HepG2 (cell line): ENCODE data around the gene SMARCA4.

Experiments
- CTCF ChIP-seq: sonication (generic); formaldehyde crosslinking; IDR thresholded peaks from 2 replicates; pipeline ENCODE4 v1.5.0; 2020; ENCODE audit warnings: mild to moderate bottlenecking, missing genetic modification reagents, moderate library complexity
- ERF ChIP-seq: IDR thresholded peaks from 2 replicates; pipeline ENCODE4 v1.6.1; 2018; ENCODE audit warnings: missing biosample characterization, missing genetic modification reagents
- EZH2 ChIP-seq: conservative IDR thresholded peaks from 2 replicates; pipeline ENCODE4 v1.6.1; 2012; ENCODE audit warnings: mild to moderate bottlenecking, low read depth, low read length, moderate library complexity
- GTF2F1 ChIP-seq: fragments of 150-350 bp; IDR thresholded peaks from 2 replicates; pipeline ENCODE4 v1.6.1; 2014; ENCODE audit warnings: low read length
- HNRNPK ChIP-seq: fragments of 200-400 bp; formaldehyde crosslinking; IDR thresholded peaks from 2 replicates; pipeline ENCODE4 v1.6.1; 2018; ENCODE audit warnings: low read length, low read depth, moderate library complexity, mild to moderate bottlenecking; ENCODE audit not compliant: poor library complexity, severe bottlenecking
- KAT8 ChIP-seq: IDR thresholded peaks from 2 replicates; pipeline ENCODE4 v1.6.1; 2016; ENCODE audit warnings: missing genetic modification reagents, missing compliant biosample characterization
- KLF9 ChIP-seq: IDR thresholded peaks from 2 replicates; pipeline ENCODE4 v1.6.1; 2016; ENCODE audit warnings: low read depth
- MBD4 ChIP-seq: IDR thresholded peaks from 2 replicates; pipeline ENCODE4 v1.6.1; 2012; ENCODE audit warnings: low read length, inconsistent platforms, borderline replicate concordance
- PBX3 ChIP-seq: sonication (generic); formaldehyde crosslinking; IDR thresholded peaks from 2 replicates; pipeline ENCODE4 v1.8.1; 2023; ENCODE audit warnings: missing genetic modification reagents, inconsistent platforms, borderline replicate concordance
- POLR2A ChIP-seq, 2 experiments: IDR thresholded peaks; 2 replicates each; pipeline ENCODE4 v1.6.1; 2011; ENCODE audit warnings: low read depth in 2 of 2, low read length in 2 of 2, mild to moderate bottlenecking in 1 of 2, moderate library complexity in 1 of 2; ENCODE audit not compliant: insufficient read depth in 1 of 2
- SATB2 ChIP-seq: sonication (generic); formaldehyde crosslinking; IDR thresholded peaks from 2 replicates; pipeline ENCODE4 v1.5.0; 2020; ENCODE audit warnings: missing genetic modification reagents
- SMC3 ChIP-seq: IDR thresholded peaks from 2 replicates; pipeline ENCODE4 v1.6.1; 2011; ENCODE audit warnings: low read length, improper control_type of control experiment
- ZNF660 ChIP-seq: sonication (generic); formaldehyde crosslinking; IDR thresholded peaks from 2 replicates; pipeline ENCODE4 v1.5.1; 2020; ENCODE audit warnings: mild to moderate bottlenecking, low read depth, missing genetic modification reagents, borderline replicate concordance
- ZNF782 ChIP-seq: sonication (generic); formaldehyde crosslinking; IDR thresholded peaks from 2 replicates; pipeline ENCODE4 v1.4.0; 2020; ENCODE audit warnings: missing genetic modification reagents, mild to moderate bottlenecking, borderline replicate concordance

- no peak for TF ChIP-seq SMC3
- TF ChIP-seq POLR2A (IDR thresholded peaks at IDR 0.05; ENCODE audit: insufficient read depth in 1 of 2, low read depth in 2 of 2, low read length in 2 of 2) = no peak
- no peak for TF ChIP-seq KLF9 (CRISPR knock-in tag)
- no peak for TF ChIP-seq ZNF782
- no peak for TF ChIP-seq HNRNPK
- no peak for TF ChIP-seq ZNF660 (CRISPR knock-in tag)
- no peak for TF ChIP-seq CTCF
- no peak for TF ChIP-seq MBD4
- no peak for TF ChIP-seq SATB2 (CRISPR knock-in tag)
- TF ChIP-seq EZH2 = no peak
- TF ChIP-seq KAT8 (CRISPR knock-in tag) = no peak
- no peak for TF ChIP-seq GTF2F1
- TF ChIP-seq PBX3 (CRISPR knock-in tag) = no peak
- TF ChIP-seq ERF (CRISPR knock-in tag) = no peak
These were observed 20.5 kb downstream of the SMARCA4 start for GRCh38 chr19:10981252-10981895.
